ENCODE results near the gene SRSF1. TPM values are rescaled to one million over a fixed set of nuclear protein-coding genes. Genes with fewer than 3 reads are reported as not detected.
A peak's percentile ranks its signal among the peaks of the same experiment; 100 is the strongest.

The SRSF1 gene
- total RNA-seq, 2 experiments from 2014 or later, result 531 to 582 TPM

GRCh38 chr17:57994436-57994835, 12.6 kb downstream of the SRSF1 start:
- peaks cover 9% of the 10 kb centered on the region; the same call in 1 of the 2 replicates for H3K79me2 ChIP-seq (ENCODE audit: insufficient read depth, low read depth, low read length)
- peaks cover 31% of the 10 kb centered on the region for H3K36me3 ChIP-seq (ENCODE audit: insufficient read depth, low read length)
- intact Hi-C loops (cut with micrococcal nuclease; ENCODE audit: unreplicated experiment), result loop anchor here (2.0 kb wide), 1 partner anchor 118 kb away; no protein-coding TSS in a partner anchor
- H2AFZ ChIP-seq (ENCODE audit: low read length), result no peak overlapping the region
- H3K27ac ChIP-seq (ENCODE audit: low read depth, low read length, poor library complexity, severe bottlenecking), result peak overlapping the region; percentile 9
- H3K9me2 ChIP-seq (ENCODE audit: insufficient read depth, low read length), result no peaks in the 10 kb centered on the region
- H4K20me1 ChIP-seq (ENCODE audit: insufficient read depth, low read length), result peaks cover 33% of the 10 kb centered on the region
- DNase-seq (ENCODE audit: low spot score), result no peak
- H3K4me3 ChIP-seq (ENCODE audit: low read depth, low read length, poor library complexity, severe bottlenecking), result no peak overlapping the region
- TF ChIP-seq CTCF (conservative IDR thresholded peaks at IDR 0.05; ENCODE audit: low read length), result no peak
- TF ChIP-seq EZH2phosphoT487 (IDR thresholded peaks at IDR 0.05; ENCODE audit: borderline replicate concordance, low read depth, low read length), result no peak
- no TSS peak for BruUV-seq (replicated peaks)
- H3K9me3 ChIP-seq (ENCODE audit: low read length), result no peaks in the 10 kb centered on the region
- peak overlapping the region; percentile 38 for H3K4me2 ChIP-seq (ENCODE audit: low read length)
- peaks cover 35% of the 10 kb centered on the region for H3K4me1 ChIP-seq (ENCODE audit: insufficient read depth, low read length, poor library complexity, severe bottlenecking)
- CTCF ChIA-PET (ENCODE audit: unreplicated experiment), result no interaction called here
- POLR2A ChIA-PET, result interaction anchor here (0.5 to 2.0 kb wide), 4 partner anchors 12 to 137 kb away, joined by 3 to 7 read pairs (median 5); no protein-coding TSS in a partner anchor

- ChIA-PET CTCF (ENCODE audit: unreplicated experiment) (interaction anchor here (0.6 to 1.1 kb wide), 3 partner anchors 15 to 135 kb away, joined by 3 to 4 read pairs (median 4); no protein-coding TSS in a partner anchor), POLR2A (interaction anchor here (0.6 to 2.0 kb wide), 7 partner anchors 10 to 136 kb away, joined by 3 to 7 read pairs (median 4); no protein-coding TSS in a partner anchor)
- H2AFZ ChIP-seq (ENCODE audit: low read length), result no peak overlapping the region
- TF ChIP-seq EZH2phosphoT487 (IDR thresholded peaks at IDR 0.05; ENCODE audit: borderline replicate concordance, low read depth, low read length), result no peak
- no peak for TF ChIP-seq CTCF (conservative IDR thresholded peaks at IDR 0.05; ENCODE audit: low read length)
- peaks cover 37% of the 10 kb centered on the region for H3K4me1 ChIP-seq (ENCODE audit: insufficient read depth, low read length, poor library complexity, severe bottlenecking)
- H3K9me2 ChIP-seq (ENCODE audit: insufficient read depth, low read length), result no peaks in the 10 kb centered on the region
- peak; percentile 65 for DNase-seq (ENCODE audit: low spot score)
- peak overlapping the region; percentile 38 for H3K4me2 ChIP-seq (ENCODE audit: low read length)
- peak overlapping the region; percentile 9 for H3K27ac ChIP-seq (ENCODE audit: low read depth, low read length, poor library complexity, severe bottlenecking)
- intact Hi-C loops (cut with micrococcal nuclease; ENCODE audit: unreplicated experiment), result loop anchor here (2.0 kb wide), 1 partner anchor 119 kb away; no protein-coding TSS in a partner anchor
- H3K9me3 ChIP-seq (ENCODE audit: low read length), result no peaks in the 10 kb centered on the region
- peaks cover 24% of the 10 kb centered on the region for H3K36me3 ChIP-seq (ENCODE audit: insufficient read depth, low read length)
- peaks cover 26% of the 10 kb centered on the region for H4K20me1 ChIP-seq (ENCODE audit: insufficient read depth, low read length)
- H3K4me3 ChIP-seq (ENCODE audit: low read depth, low read length, poor library complexity, severe bottlenecking), result no peak overlapping the region
- H3K79me2 ChIP-seq (ENCODE audit: insufficient read depth, low read depth, low read length), result peaks cover 2% of the 10 kb centered on the region; the same call in 1 of the 2 replicates
- no TSS peak for BruUV-seq (replicated peaks)
Measured at GRCh38 chr17:57993471-57994365, 13.3 kb downstream of the SRSF1 start.
